GM19438 (cell line): ENCODE results near the gene AVPR2.

ENCODE experiments used
- ATAC-seq: cut with Tn5 transposase; IDR thresholded peaks from one replicate; pipeline ENCODE4 v1.9.1; 2021; ENCODE audit warnings: low read depth; ENCODE audit not compliant: unreplicated experiment

Gene AVPR2

DNA sequence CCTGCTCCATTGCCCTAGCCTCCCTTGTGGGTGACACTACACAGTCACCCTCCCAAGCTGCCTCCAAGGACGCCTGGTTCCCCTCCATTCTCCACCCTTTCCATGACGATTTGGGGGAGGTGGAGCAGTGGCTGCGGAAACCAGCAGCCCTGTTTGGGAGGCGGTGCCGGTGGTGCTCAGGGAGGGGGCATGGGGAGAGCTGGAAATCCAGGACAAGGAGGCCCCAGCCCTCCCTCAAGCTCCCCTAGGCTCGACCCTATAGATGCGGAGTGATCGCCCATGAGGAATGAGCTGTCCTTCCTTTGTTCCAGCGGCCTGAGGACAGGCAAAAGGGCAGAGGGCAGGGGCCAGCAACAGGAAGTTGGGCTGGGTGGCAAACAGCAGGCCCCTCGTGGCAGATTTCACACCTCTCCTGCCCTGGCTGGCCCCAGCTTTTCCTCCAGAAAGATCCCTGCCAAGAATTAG is 43.6 kb downstream of the AVPR2 start:
- no peak for ATAC-seq

DNA sequence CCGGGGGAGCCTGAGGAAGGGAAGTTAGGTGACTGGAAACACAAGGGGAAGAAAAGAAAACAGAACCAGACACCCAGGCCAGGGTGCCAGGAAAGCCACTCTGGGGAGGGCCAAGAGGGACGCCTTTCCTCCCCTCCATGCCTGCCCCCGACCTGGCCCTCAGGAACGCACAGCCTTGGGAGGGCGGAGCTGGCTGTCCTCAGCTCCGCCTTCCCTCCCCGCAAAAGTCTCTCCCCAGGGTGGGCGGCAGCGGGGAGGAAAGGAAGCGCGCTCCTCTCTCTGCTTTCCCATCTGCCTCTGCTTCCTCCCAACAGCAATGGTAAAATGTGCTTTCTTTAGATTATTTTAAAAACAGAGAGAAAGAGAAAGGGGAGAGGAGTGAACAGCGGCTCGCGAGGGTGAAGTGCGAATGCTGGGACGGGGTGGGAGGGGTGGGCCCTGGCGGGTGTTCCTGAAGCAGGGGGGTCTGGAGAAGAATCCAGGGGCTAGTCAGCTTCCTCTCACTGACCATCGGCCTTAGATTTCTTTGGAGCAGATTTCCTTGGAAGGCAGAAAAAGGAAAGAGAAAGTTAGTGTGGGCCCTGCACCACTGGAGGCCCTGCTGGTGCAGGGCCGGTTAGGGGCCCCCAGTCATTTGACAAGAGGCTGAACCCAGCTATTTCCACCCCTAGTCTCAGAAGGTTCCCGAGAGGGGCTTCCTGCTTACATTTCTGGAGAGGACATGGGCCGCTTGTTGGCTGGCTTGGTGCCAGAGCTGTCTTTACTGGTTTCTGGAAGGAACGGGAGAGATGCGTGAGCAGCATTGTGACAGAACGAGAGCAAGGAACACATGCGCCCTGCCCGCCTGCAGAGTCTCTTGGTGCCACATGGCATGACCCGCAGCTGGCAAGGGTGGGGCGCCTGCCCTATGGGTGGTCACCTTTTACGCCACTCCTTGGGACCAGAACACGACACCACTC is 44.7 kb downstream of the AVPR2 start:
- ATAC-seq = no peak

DNA sequence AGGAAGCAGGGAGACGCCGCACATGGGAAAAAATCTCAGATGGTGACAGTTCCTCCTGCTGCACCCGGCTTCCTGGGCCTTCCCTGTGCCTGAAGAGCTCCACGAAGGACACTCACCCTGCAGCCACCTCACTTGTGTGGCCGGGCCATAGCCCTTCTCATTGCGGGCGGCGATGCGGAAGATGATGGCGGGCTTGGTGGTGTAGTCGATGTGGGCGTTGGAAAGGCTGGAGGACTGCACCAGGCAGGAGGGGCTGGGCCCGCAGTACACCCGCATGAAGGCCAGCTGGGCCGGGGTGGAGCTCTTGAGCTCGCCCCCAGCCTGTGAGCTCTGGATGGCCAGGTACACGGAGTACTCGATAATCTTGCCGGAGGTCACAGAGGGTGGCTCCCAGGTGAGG is 45.7 kb downstream of the AVPR2 start:
- ATAC-seq = no peak

DNA sequence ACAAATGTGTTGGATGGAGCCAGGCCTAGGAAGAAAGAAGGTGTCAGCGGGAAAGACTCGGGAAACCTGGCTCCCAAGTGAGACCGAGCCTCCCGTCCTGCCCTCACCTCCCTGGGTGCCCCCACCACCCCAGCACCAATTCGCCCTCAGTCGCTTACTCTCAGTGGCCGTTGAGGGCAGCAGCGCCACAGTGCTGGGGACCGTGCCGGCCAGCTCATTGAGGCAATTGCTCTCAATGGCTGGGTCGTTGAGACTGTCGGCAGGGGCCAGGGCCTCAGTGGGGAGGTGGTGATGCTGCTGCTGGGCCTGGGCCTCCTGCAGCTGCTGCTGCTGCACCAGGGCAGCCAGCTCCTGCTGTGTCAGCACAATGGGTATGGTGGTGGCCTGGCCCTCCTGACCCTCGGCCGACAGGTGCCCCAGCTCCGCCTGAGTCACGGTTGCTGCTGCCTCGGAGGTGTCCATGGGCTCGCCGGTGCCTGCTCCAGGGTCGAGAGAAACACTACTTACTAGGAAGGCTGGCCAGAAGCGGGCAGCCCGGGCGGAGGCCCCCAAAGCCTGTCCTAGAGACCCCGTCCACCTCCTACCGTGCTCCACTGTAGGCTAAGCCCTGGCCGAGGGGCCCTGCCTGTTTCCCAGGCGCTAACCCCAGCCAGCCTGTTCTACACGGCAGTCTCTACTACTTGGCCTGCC is 47.4 kb downstream of the AVPR2 start:
- ATAC-seq = no peak

DNA sequence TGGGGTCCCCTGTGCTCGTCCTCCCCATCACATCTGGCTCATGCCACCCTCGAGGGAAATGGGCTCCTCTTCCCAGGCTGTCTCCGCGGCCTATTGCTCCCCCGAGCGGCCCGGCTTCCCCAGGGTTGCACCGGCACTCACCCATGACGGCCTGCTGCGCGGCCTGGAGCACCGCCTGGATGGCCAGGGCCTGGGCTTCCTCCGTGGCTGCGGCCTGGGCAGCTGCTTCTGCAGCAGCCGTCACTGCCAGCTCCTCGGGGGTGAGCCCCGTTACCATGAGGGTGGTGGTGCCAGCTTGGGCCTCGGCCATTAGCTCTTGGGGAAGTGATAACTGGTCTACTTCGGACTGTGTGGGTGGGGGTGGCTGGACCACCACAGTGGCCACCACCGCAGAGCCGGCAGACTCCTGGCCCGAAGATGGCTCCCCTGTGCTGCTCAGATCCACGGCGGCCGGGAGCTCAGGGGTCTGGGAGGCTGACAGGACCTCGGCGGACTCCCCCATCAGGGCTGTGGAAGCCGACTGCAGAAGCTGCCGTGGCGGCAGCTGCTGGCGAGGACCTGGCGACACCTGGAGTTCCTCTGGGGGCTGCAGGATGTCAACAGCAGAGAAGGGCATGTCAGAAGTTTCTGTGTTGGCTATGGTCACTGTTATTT is 48.0 kb downstream of the AVPR2 start:
- no peak for ATAC-seq

DNA sequence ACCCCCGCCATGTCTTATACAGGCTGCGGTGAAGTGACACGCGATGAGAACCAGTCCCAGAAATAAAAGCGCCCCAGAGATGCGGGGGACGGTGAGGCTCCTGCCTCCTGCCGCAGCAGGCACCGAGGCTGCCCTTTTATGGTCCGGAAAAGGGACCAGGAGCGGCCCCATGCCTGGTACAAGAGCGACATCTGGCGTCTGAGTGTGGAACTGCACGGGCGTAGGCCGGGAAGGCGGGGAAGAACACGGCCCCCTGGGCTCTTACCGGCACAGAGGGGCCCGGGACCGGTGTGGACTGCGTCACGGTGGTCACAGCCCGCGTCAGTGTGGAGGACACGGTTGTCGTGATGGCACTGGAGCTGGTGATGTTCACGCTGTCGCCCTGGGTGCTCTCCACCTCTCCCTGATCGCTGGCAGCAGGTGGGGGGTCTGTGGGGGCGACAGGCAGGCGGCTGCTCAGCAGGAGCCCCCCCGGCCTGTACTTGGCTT is 48.9 kb downstream of the AVPR2 start:
- ATAC-seq = peak; percentile 49

DNA sequence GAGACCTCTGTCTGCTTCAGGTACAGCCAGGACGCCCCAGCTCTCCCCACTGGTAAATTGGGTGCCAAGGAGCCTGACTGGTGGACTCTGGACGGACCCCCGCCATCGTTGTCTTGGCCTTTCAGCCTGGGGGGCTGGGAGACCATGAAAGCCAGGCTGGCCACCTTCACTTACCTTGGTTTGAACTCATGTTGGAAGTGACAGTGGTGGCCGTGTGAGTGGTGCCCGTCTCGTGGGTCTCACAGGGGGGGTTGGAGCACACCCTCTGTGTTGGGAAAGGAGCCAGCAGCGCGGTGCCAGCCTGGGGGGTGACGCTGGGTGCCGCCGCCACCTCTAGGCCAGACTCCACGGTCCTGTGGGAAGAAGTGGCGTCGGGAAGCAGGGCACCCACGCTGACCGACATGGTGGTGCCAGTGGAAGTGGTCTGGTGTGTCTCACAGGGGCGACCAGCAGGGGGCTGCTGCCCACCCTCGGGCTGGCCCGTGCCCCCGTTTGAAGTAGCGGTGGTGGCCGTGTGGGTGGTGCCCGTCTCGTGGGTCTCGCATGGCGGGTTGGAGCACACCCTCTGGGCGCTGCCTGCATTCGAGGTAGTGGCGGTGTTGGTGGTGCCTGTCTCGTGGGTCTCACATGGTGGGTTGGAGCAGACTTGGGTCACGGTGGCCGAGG is 49.6 kb downstream of the AVPR2 start:
- no peak for ATAC-seq

DNA sequence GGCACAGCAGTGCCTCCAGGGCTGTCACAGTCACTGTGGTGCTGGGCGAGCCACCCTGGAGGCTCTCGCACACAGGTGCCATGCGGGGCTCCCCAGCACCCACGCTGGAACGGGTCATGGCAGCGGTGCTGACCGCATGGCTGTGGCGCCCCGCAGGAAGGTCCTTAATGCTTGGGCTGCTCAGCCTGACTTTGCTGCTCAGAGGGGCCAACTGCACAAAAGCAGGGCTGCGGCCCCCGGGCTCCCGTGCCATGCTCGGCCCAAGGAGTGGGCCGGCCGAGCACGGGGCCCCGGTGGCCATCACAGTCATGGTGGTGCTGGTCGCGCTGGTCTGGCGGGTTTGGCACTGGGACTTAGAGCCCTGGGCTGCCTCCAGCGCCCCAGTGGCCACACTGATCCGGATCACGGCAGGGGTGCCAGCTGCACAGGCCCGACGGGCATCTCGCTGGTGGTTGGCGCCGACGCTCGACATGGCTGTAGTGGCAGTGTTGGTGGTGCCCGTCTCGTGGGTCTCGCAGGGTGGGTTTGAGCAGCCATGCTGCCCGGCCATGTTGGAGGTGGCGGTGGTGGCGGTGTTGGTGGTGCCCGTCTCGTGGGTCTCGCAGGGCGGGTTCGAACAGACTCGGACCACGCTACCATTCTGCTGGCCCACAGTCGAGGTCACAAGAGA is 50.2 kb downstream of the AVPR2 start:
- no peak for ATAC-seq

DNA sequence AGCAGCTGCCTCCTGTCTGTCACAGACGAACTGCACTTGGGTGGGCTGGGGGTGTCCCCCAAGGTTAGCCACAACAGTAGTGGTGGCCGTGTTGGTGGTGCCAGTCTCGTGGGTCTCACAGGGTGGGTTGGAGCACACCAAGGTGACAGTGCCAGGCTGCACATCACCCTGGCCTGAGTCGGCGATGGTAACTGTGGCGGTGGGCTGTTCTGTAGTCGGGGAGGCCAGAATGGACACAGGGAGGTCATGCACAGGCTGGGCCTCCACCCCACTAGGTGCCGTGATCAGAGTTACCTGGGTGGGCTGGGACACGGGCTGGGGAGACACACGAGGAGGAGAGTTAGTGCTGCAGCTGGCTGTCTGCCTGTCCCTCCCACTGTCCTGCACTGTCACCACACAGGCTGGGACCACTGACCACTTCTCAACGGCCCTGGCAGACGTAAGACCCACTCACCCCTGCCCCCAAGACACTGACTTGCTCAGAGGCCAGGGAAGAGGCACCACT is 50.8 kb downstream of the AVPR2 start:
- no peak for ATAC-seq

DNA sequence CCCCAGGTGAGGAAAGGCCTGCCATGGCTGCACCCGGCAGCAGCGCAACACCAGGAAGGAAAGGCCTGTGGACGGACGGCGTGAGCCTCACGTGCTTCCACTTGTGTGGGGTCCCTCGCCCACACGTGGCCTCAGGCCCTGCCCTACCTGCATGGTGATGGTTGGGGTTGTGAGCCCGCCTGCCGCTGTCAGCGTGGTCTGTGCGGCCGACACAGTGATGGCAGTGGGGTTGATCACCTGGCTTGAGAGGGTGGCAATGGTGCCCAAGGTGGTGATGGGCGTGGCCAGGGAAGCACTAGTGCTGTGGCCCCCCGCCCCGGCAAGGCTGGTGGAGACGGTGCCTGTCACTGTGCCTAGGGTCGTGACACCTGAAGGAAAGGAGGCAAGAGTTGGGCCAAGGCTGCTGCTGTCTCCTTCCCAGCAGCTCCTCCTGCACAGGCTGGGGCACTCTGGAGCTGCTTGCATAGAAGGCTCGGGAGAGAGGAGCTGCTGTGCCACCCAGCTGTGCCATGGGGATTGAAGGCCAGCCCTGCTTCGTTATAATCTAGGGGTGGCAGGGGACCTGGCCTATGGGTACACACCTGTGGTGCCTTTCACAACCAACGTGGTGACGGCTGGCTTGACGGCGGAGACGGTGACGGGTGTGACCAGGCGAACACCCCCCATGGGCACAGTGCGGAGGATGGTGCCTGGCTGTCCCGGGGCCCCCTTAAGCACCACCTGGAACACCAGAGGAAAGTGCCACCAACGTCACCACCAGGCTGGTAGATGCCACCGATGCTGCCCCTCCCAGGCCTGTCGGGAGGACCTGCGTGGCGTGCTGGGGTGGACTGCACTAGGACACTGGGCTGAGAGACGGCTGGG is 51.8 kb downstream of the AVPR2 start:
- ATAC-seq = no peak
